ENCODE measurements around the gene PUS7. TPM values are rescaled to one million over a fixed set of nuclear protein-coding genes. Genes with fewer than 3 reads are reported as not detected.
"Not testable (repeated sequence)": the region's sequence is repeated elsewhere in the genome, so short reads cannot be mapped to it uniquely, and the experiment has no call there.

Gene PUS7
- total and polyA plus RNA-seq, 8 donors = 10.3 to 34.1 (median 28.1) TPM

DNA sequence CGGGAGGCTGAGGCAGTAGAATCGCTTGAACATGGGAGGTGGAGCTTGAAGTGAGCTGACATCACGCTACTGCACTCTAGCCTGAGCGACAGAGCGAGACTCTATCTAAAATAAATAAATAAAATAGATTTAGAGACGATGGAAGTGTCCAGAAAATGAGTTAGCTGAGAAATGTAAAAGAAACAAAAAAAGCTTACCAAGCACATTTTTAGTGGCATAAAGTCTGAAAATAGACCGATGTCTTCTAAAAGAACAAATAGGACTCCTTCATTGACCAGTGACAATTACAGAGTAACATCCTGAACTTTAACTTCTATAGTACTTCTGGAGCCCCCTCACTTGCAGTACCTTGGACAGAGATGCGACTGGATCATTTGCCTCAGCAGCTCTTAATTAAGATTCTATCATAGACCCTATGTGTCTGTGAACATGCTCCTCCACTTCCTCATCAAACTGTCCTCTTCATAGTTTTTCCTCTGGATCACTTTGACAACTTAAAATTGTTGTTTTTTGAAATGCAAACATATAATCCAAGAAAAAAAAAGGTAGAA lies 108.1 kb downstream of the PUS7 start:
- H3K9me3 ChIP-seq = no peaks in the 10 kb centered on the region
- TF ChIP-seq CTCF (IDR thresholded peaks at IDR 0.05) = no peak
- ATAC-seq (no peak), DNase-seq (peak in 1 of 4 donors; percentile 2)
- H3K27ac ChIP-seq = no peak overlapping the region
- intact Hi-C loops (cut with DNase I) = no loop called here
- H3K4me3 ChIP-seq = no peak overlapping the region
- no peaks in the 10 kb centered on the region for H3K4me1 ChIP-seq
- no peaks in the 10 kb centered on the region for H3K27me3 ChIP-seq
- no peaks in the 10 kb centered on the region for H3K36me3 ChIP-seq

DNA sequence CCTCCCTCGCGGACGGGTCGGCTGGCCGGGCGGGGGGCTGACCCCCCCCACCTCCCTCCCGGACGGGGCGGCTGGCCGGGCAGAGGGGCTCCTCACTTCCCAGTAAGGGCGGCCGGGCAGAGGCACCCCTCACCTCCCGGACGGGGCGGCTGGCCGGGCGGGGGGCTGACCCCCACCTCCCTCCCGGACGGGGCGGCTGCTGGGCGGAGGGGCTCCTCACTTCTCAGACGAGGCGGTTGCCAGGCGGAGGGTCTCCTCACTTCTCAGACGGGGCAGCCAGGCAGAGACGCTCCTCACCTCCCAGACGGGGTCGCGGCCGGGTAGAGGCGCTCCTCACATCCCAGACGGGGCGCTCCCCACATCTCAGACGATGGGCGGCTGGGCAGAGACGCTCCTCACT lies 111.3 kb downstream of the PUS7 start:
- intact Hi-C loops (cut with DNase I); H3K4me3 ChIP-seq; ATAC-seq; H3K9me3 ChIP-seq; H3K36me3 ChIP-seq; DNase-seq; H3K27ac ChIP-seq; H3K27me3 ChIP-seq; H3K4me1 ChIP-seq: not testable (repeated sequence)

GRCh38 chr7:105409775-105410174 lies 112.3 kb downstream of the PUS7 start:
- H3K36me3 ChIP-seq; H3K27me3 ChIP-seq; ATAC-seq; H3K4me3 ChIP-seq; H3K27ac ChIP-seq; H3K4me1 ChIP-seq; intact Hi-C loops (cut with DNase I); DNase-seq; H3K9me3 ChIP-seq: not testable (repeated sequence)

DNA sequence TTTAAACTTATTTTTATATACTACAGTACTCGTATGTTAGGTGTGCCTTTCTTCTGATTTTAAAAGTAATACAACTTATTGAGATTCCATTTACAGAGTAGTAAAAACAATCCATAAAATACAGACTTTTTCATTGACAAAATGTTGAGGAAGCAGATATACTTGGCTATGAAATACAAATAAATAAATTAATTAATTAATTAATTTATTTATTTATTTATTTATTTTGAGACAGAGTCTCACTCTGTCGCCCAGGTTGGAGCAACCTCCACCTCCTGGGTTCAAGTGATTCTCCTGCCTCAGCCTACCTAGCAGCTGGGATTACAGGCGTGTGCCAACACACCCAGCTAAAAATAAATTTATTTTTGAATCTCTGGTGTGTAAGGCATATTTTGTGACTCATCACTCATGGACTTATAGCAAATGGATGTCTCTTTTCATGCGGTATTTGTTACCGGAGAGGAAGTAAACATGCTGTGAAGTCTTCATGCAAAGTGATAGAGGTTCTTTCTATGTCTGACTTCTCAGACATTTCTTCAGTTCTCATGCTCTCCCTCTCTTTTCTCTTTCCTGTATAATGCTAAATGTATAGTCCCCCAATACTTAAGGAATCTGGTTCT lies 113.2 kb downstream of the PUS7 start:
- H3K36me3 ChIP-seq = no peaks in the 10 kb centered on the region
- no peak for TF ChIP-seq CTCF (IDR thresholded peaks at IDR 0.05)
- no peak for ATAC-seq
- H3K4me3 ChIP-seq = no peak overlapping the region
- no peaks in the 10 kb centered on the region for H3K27me3 ChIP-seq
- H3K27ac ChIP-seq = no peak overlapping the region
- no peaks in the 10 kb centered on the region for H3K4me1 ChIP-seq
- H3K9me3 ChIP-seq = no peaks in the 10 kb centered on the region
- DNase-seq = no peak
- intact Hi-C loops (cut with DNase I) = no loop called here

Other genes starting within 250 kb of the PUS7 start
- gene SRPK2, start 133.3 kb downstream of the PUS7 start, total RNA-seq = 10 to 100 TPM; 42.9 to 46.8 TPM
- 10 to 100 TPM; 51.8 to 63.4 (median 52.7) TPM for gene SRPK2, start 133.3 kb downstream of the PUS7 start, polyA plus RNA-seq (ENCODE audit: insufficient read length in 6 of 6)
- gene RINT1, start 9.9 kb upstream of the PUS7 start, total RNA-seq = 10 to 100 TPM; 15.0 to 15.9 TPM
- gene RINT1, start 9.9 kb upstream of the PUS7 start, polyA plus RNA-seq (ENCODE audit: insufficient read length in 6 of 6) = 10 to 100 TPM; 28.3 to 36.2 (median 33.8) TPM
- 1 to 10 TPM; 2.4 to 5.0 TPM for gene EFCAB10, start 59.2 kb upstream of the PUS7 start, total RNA-seq
- 1 to 10 TPM; 2.3 to 8.4 (median 6.0) TPM for gene EFCAB10, start 59.2 kb upstream of the PUS7 start, polyA plus RNA-seq (ENCODE audit: insufficient read length in 6 of 6)

Data from left lung (tissue), 10 donors.